Stimulated activated CD4-positive, alpha-beta T cell treated with anti-CD3 and anti-CD28 coated beads, TNF-alpha, amount 100 ng/mL, for 24 hours (primary cell): ENCODE data around the gene COL18A1.
"Not testable (repeated sequence)": the region's sequence is repeated elsewhere in the genome, so short reads cannot be mapped to it uniquely, and the experiment has no call there.

Source experiments
- DNase-seq, 3 experiments: peaks; one replicate each; pipeline ENCODE4 v3.0.0-alpha.2; 2020; ENCODE audit warnings: low read depth in 3 of 3

COL18A1 gene

DNA sequence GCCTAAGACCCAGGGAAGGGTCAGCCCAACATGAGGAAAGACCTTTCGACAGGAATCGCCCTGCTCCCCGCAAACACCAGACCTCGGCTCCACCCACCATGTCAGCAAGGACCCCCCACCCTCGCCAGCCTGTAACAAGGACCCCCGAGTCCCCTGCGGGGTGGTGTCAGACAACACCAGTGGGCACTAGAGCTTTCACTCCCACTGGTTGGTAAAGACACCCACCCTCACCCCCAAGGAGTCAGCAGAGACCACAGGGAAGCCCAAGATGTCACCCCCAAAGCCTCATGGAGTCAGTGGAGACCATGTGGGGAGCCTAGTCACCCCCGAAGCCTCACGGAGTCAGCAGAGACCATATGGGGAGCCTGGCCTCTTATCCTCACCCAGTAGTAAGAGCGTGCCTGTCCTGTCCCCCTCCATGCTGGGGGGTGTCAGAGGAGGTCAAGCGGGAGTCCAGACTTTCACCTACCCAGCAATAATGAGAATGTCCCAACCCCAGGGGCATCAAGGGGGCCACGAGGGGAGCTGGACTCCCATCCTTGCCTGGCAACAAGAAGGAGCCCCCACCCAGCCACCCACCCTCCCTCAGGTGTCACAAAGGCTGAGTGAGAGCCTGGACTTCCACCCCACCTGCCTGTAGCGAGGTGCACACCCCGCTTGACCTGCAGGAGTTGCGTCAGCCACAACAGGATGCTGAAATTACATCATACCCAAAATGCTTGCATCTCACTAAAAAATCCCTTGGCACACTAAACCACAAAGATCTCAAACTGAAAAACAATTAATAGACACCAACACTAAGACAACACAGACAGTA is 112.5 kb downstream of the COL18A1 start:
- no peak for DNase-seq

DNA sequence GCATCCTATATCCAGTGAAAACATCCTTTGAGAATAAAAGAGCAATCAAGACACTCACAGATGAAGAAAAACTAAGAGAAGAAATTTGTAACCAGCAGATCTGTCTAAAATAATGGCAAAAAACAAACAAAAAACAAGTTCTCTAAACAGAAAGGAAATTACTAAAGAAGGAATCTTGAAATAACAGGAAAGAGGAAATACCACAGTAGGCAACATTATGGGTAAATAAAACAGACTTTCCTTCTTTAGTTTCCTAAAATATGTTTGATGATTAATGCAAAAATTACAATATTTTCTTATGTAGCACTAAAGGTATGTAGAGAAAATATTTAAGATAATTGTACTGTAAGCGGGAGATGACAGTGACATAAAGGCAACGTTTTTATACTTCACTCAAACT is 113.8 kb downstream of the COL18A1 start:
- DNase-seq: no peak

- DNase-seq: no peak
Measured at GRCh38 chr21:45519182-45519581, 114.2 kb downstream of the COL18A1 start.

- no peak for DNase-seq
Measured at GRCh38 chr21:45521241-45521640, 116.3 kb downstream of the COL18A1 start.

DNA sequence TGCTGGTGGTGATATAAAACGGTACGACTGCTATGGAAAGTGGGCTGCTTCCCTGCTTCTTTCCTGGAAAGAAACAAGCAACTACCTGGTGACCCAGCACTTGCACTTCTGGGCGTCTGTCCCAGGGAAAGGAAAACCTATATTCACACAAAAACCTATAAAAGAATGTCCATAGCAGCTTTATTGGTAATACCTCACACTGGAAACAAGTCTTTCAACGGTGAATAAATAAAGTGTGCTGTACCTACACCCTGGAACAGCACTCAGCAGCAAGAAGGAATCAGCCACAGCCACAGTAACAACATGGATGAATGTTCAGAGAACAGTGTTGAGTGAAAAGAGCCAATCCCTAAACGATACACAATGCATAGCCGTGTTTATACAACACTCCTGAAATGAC is 117.4 kb downstream of the COL18A1 start:
- no peak for DNase-seq

DNA sequence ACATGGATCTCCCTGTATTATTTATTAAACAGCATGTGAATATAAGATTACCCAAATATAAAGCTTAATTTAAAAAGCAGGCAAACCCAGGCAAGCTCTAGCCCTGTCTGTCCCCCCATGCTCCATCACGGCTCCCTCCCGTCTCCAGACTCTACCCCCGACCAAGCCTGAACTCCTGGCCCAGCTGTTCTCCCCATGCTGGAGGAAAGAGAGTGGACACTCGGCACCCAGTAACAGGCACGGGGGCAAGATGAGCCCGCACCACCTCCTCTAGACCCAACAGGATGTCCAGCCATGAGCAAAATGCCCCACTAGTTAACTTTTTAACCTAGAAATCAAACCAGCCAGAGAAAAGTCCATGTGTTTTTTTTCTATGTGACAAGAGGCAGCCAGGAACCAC is 118.0 kb downstream of the COL18A1 start:
- no peak for DNase-seq

DNA sequence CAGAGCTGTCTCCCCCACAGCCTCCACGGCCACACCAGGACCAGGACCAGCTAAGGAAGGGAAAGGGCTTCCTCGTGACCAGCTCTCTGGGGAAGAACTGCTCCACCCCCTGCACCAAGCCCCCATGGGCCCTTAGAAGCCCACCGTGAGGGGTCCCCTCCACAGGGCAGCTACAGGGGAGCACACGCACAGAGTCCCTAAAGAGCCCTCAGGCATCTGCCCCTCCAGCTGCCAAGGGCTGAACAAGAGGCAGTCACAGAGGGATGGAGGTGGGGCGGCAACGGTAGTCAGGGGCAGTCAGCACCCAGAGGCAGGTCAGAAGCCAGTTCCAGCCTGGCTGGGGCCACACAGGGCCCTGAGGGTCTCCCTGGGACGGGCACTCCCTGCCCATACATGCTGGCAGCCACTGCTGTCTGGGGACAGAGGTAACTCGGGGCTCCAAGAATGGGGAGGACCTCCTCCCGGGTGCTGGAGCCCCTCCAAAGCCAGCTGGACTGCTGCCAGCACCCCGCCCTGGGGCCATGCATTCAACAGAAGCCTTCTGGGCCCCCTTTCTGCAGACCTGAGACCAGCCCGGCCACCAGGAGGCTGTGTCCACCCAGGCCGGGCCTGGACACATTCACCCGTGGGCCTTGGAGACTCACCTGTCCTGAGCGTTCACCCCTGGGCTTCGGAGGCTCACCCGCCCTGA is 118.6 kb downstream of the COL18A1 start:
- no peak for DNase-seq

GRCh38 chr21:45524756-45525152 is 119.8 kb downstream of the COL18A1 start:
- DNase-seq: no peak

GRCh38 chr21:45525153-45525909 is 120.4 kb downstream of the COL18A1 start:
- DNase-seq: no peak

- no peak for DNase-seq
Measured at GRCh38 chr21:45525910-45526306, 120.9 kb downstream of the COL18A1 start.

- DNase-seq: not testable (repeated sequence)
Measured at GRCh38 chr21:45527151-45527999, 122.4 kb downstream of the COL18A1 start.

- DNase-seq: no peak
Measured at GRCh38 chr21:45528028-45528705, 123.2 kb downstream of the COL18A1 start.

GRCh38 chr21:45528981-45529784 is 124.2 kb downstream of the COL18A1 start:
- DNase-seq: no peak

DNA sequence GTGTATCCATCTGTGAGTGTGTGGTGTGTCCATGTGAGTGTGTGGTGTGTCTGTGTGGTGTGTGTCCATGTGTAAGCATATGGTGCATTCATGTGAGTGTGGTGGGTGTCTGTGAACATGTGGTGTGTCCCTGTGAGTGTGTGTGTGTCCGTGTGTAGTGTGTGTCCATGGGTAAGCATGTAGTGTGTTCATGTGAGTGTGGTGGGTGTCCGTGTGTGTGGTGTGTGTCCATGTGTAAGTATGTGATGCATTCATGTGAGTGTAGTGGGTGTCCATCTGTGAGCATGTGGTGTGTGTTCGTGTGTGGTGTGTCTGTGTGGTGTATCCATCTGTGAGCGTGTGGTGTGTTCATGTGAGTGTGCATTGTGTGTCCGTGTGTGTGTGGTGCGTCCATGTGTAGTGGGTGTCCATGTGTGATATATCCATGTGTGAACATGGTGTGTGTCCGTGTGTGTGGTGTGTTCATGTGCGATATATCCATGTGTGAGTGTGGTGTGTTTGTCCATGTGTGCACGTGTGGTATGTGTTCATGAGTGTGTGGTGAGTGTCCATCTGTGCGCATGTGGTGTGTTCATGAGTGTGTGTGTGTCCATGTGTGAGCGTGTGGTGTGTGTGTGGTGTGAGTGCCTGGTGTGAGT is 124.9 kb downstream of the COL18A1 start:
- DNase-seq: no peak

DNA sequence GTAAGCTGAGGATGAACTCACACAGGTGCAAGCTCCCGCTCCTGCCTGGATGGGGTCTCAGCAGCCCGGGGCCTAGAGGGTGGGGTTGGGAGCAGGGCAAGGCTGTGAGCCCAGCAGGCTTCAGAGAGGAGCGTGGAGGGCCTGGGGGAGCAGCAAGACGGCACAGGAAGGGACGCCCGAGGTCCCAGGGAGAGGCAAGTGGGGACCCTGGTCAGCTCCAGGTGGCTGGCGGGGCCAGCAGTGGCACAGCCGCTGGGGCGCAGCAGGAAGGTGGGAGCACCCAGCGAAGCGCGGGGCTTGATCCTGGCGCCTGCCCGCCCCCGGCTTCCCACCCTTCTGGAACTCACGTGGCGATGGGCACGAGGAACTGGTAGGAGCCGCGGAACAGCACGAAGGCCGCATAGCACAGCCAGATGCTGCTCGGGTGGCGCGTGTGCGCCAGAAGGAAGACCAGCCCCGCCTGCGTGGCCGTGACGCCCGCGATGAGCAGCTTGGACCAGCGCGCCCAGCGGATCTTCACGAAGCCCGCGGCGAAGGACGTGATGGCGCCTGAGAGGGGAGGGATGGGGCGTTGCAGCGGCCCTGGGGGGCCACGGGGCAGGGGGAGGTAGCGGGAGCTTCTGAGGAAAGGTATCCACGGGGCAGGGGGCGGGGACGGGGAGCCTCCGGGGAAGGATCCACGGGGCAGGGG is 125.6 kb downstream of the COL18A1 start:
- DNase-seq: no peak

DNA sequence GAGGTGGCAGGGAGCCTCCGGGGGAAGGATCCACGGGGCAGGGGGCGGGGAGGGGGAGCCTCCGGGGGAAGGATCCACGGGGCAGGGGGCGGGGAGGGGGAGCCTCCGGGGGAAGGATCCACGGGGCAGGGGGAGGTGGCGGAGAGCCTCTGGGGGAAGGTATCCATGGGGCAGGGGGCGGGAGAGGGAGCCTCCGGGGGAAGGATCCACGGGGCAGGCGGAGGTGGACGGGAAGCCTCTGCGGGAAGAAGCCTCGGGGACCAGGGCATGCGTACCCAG is 126.1 kb downstream of the COL18A1 start:
- DNase-seq: not testable (repeated sequence)

GRCh38 chr21:45531393-45532215 is 126.6 kb downstream of the COL18A1 start:
- no peak for DNase-seq

DNA sequence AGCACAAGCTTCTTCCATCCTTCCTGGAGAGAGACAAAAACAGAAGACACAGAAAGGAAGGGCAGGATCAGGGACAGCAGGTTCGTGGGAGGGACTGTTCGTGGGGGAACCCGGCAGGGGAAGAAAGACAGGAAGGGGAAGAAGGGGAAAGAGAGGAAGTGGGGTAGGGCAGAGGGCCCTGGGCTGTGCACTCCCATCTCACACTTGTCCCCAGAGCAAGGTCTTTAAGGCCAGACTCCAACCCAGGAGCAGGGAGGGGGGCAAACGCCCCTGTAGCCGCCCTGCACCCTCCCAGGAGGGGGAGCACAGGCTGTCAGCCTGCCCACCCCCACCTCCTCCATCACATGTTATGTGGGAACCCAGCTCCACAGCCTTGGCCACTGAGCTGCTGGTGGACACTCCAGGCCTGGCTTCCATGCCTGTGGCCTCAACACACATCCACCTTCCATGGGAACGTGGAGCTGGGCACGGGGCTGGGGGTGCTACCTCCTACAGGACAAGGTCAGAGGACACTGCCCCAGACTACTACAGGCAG is 127.9 kb downstream of the COL18A1 start:
- no peak for DNase-seq
